GM10248 (cell line): Measurements from ENCODE around the gene FRMPD1.
"Not testable (repeated sequence)": the region's sequence is repeated elsewhere in the genome, so short reads cannot be mapped to it uniquely, and the experiment has no call there.

Experiments used
- CTCF ChIA-PET: fragments of 300-600 bp; sonication (Branson Sonifier 250); formaldehyde crosslinking; extraction: SDS; loops from one replicate; lab custom pipeline; 2021; ENCODE audit warnings: antibody characterized with exemption; lab: Yijun Ruan, JAX
- POLR2A ChIA-PET: fragments of 350-650 bp; sonication (Branson Sonifier 250); formaldehyde crosslinking; extraction: SDS; loops from one replicate; lab custom pipeline; 2020; ENCODE audit warnings: antibody characterized with exemption; lab: Yijun Ruan, JAX
- DNase-seq: peaks from one replicate; pipeline ENCODE4 v3.0.0; 2012; ENCODE audit errors: extremely low spot score
- TF ChIP-seq, protein P1 (sequence below): IDR thresholded peaks from 2 replicates; pipeline ENCODE4 v1.5.1; 2012; ENCODE audit warnings: mild to moderate bottlenecking, low read depth; ENCODE audit errors: extremely low read depth, missing control alignments, control extremely low read depth

The FRMPD1 gene

DNA sequence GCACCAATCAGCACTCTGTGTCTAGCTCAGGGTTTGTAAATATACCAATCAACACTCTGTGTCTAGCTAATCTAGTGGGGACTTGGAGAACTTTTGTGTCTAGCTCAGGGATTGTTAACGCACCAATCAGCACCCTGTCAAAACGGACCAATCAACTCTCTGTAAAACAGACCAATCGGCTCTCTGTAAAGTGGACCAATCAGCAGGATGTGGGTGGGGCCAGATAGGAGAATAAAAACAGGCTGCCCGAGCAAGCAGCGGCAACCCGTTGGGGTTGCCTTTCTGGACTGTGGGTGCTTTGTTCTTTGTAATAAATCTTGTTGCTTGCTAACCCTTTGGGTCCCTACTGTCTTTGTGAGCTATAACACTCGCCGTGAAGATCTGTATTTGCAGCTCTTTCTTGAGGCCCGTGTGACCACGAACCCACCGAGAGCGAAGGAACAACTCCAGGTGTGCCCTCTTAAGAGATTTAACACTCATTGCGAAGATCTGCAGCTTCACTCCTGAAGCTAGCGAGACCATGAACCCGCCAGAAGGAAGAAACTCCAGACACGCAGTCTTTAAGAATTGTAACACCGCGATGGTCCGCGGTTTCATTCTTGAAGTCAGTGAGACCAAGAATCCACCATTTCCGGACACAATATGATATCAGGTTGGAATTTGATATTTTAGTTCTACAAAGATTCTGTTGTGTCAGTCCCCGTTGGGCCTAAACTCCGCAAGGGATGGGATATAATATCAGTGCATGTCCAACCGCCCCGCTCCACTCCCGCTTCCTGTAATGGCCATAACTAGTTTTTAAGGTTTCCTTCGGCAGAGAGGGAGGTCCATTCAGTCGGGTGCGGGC is 102.1 kb downstream of the FRMPD1 start:
- no peak for DNase-seq
- ChIA-PET CTCF (interaction anchor here (1.1 kb wide), 1 partner anchor 160 kb away, joined by 3 read pairs; no protein-coding TSS in a partner anchor), POLR2A (no interaction called here)
- TF ChIP-seq, protein P1, sequence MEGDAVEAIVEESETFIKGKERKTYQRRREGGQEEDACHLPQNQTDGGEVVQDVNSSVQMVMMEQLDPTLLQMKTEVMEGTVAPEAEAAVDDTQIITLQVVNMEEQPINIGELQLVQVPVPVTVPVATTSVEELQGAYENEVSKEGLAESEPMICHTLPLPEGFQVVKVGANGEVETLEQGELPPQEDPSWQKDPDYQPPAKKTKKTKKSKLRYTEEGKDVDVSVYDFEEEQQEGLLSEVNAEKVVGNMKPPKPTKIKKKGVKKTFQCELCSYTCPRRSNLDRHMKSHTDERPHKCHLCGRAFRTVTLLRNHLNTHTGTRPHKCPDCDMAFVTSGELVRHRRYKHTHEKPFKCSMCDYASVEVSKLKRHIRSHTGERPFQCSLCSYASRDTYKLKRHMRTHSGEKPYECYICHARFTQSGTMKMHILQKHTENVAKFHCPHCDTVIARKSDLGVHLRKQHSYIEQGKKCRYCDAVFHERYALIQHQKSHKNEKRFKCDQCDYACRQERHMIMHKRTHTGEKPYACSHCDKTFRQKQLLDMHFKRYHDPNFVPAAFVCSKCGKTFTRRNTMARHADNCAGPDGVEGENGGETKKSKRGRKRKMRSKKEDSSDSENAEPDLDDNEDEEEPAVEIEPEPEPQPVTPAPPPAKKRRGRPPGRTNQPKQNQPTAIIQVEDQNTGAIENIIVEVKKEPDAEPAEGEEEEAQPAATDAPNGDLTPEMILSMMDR: no peak

DNA sequence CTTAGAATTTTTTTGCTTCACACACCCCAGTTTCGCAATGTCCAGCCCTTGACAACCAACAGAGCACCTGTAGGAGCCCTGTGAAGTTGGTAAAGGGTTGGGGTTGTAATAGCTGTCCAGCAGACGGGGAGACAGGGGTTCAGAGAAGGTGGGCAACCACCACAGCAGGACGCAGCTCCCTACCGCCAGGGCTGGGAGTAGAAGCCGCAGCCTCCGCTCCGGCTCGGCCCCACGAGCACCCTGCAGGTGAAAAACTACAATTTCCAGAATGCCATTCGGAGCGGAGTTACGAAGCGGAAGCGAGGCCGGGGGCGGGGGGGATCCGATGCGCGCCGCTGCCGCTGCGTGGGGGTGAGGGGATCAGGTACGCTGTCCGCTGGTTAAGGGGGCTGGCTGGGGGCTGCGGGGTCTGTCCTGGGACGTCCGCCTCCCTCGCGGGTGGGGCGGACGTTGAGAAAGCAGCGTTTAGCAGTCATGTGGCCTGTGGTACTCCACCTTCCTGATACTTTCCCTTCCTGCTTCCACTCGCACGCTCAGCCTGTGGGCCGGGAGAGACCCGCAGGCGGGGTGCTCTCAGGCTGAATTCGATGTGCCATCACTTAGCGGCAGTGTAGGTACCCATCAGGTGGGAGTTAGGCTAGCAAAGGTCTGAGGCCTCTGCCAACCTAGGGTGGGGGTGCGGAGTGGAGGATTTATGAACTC is 102.9 kb downstream of the FRMPD1 start, which contains the start of gene TRMT10B:
Gene TRMT10B, plus strand, starts transcription at position 317 of the 702 bp plus-strand sequence. CDS start 8,127 bp downstream, outside the sequence.
- POLR2A ChIA-PET: no interaction called here
- DNase-seq: peak; percentile 89
- CTCF ChIA-PET: no interaction called here
- TF ChIP-seq, protein P1: no peak

DNA sequence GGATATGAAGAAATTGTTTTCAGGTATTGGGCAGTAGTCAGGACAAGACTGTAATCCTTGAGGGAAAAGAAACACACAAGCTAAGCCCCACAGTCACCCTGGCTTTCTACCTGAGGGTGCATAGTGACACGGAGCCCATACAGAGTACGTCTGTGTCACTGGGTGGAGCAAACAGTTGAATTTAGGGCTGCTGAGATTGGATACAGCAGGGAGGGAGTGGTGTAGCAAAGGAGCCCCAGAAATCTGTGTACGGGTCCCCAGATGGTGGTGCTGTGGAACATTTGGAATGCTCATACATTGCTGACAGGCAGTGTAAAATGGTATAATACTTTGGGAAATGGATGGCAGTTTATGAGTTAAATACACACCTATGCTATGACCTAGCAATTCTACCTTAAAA is 108.0 kb downstream of the FRMPD1 start:
- CTCF ChIA-PET: interaction anchor here (1.7 kb wide), 1 partner anchor 11 kb away, joined by 6 read pairs; no protein-coding TSS in a partner anchor
- POLR2A ChIA-PET: no interaction called here
- DNase-seq: no peak
- TF ChIP-seq, protein P1: no peak

DNA sequence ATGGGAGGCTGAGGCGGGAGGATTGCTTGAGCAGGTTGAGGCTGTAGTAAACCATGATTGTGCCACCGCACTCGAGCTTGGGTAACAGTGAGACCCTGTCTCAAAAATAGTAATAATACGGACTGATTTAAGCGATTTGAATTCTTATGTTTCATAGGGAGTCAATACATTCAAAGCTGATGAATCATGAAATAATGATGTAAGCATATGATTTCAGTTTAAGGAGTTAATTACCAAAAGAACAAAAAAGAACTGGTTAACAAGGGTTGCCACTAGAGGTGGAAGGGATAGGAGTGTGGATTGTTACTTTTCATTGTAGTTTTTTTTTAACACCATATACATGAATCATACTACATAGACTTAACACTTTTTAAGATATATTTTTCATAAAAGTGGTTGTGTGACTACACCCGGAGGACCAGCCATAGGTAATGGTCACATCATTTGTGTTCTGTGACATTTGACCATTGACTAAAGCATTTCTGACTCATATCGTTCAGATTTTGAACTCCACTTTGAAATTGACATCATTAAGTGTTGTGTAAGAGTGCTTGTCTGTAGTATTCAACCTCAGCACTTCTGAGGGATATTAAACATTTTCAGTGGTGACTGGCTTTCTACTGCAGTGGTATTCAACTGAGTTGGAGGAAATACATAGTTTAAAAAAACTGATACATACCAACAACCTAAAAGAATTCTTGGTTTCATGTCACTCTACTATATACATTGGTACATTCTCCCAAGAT is 109.8 kb downstream of the FRMPD1 start:
- ChIA-PET CTCF (interaction anchor here (1.2 to 1.7 kb wide), 3 partner anchors 12 to 24 kb away, joined by 3 to 6 read pairs (median 3); partner anchors contain the start of gene EXOSC3), POLR2A (no interaction called here)
- TF ChIP-seq, protein P1: no peak
- DNase-seq: no peak

DNA sequence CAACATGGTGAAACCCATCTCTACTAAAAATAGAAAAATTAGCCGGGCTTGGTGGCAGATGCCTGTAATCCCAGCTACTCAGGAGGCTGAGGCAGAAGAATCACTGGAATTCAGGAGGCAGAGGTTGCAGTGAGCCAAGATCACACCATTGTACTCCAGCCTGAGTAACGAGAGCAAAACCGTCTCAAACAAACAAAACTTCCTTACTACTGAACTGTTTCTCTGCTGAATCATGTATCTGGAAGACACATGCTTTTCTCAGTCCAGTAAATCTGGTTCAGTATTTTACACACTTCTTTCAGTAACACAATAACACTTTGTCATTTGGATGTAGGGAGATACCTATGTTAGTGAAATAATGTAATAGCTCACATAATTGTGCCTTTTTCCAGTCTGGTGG is 110.8 kb downstream of the FRMPD1 start:
- ChIA-PET POLR2A (no interaction called here), CTCF (interaction anchor here (1.4 kb wide), 1 partner anchor 23 kb away, joined by 3 read pairs; the partner anchor contains the start of gene EXOSC3)
- TF ChIP-seq, protein P1: no peak
- no peak for DNase-seq

DNA sequence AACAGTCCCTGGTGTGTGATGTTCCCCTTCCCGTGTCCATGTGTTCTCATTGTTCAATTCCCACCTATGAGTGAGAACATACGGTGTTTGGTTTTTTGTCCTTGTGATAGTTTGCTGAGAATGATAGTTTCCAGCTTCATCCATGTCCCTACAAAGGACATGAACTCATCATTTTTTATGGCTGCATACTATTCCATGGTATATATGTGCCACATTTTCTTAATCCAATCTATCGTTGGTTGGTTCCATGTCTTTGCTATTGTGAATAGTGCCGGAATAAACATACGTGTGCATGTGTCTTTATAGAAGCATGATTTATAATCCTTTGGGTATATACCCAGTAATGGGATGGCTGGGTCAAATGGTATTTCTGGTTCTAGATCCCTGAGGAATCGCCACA is 114.5 kb downstream of the FRMPD1 start:
- CTCF ChIA-PET, POLR2A ChIA-PET, DNase-seq: not testable (repeated sequence)
